GM19023 (cell line): Measurements from ENCODE around the gene ATRNL1.
"Not testable (repeated sequence)": the region's sequence is repeated elsewhere in the genome, so short reads cannot be mapped to it uniquely, and the experiment has no call there.

Experiments
- ATAC-seq: cut with Tn5 transposase; IDR thresholded peaks from one replicate; pipeline ENCODE4 v1.9.1; 2021; ENCODE audit warnings: mild to moderate bottlenecking, moderate library complexity; ENCODE audit not compliant: unreplicated experiment

The ATRNL1 gene

DNA sequence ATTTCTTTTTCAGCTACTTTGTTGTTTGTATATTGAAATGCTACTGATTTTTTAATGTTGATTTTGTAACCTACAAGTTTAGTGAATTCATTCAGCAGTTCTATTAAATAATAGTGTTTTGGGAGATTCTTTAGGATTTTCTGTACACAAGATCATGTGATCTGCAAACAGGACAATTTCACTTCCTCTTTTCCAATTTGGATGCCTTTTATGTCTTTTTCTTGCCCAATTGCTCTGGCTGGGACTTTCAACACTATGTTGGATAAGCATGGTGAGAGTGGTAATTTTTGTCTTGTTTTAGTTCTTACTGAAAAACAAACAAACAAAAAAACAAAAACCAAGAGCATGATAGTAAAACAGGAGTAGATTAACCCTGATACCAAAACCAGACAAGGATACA, 316.2 kb downstream of the ATRNL1 start:
- ATAC-seq: no peak

DNA sequence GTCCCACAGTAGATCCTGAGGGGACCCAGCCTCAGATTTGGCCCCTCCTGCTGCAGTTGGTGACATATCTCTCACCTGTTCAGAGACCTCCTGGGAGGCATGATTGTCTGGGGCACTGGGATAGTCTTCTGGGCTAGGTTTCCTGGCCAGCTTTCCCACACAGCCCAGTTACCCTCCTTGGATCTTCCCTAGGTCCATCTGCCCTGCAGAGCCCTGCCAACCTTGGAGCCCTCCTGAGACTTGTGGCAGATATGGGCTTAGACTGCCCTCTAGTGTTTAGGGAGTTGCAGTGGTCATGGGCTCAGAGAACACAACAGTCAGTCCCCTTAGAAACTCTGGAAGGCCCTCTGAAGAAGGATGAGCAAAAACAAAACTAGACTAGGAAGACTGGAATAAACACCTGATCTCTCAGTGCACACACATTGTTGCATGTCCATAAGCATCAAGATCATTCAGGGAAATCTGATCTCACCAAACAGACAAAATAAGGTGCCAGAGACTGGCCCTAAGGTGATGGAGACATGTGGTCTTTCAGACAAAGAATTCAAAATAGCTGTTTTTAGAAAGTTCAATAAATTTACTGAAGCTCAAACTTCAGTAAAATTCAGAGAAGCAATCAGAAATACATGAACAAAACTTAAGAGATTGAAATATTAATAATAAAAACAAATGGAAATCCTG, 324.6 kb downstream of the ATRNL1 start:
- peak; percentile 98 for ATAC-seq

DNA sequence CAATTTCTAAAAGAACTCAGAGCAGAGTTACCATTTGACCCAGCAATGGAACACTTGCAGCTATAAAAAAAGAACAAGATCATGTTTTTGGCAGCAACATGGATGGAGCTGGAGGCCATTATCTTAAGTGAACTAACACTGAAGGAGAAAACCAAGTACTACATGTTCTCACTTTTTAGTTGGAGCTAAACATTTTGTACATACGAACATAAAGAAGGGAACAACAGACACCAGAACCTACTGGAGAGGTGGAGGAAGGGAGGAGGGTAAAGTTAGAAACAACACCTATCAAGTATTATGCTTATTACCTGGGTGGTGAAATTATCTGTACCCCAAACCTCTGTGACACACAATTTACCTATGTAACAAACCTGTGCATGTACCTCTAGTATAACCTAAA, 329.5 kb downstream of the ATRNL1 start:
- no peak for ATAC-seq

DNA sequence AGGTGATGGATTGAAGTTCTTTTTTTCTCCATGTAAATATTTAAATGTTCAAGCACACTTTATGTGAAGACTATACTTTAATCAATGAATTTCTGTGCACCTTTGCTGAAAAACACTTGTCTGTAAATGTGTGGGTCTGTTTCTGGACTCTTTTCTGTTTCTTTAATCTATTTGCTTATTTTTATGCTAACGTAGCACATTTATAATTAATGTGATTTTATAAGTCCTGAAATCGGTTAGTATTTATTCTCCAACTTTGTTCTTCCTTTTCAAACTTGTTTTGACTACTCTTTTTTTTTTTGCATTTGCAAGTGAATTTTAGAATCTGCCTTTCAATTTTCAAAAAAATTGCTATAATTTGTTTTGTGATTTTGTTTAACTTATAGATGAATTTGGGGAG, 334.4 kb downstream of the ATRNL1 start:
- no peak for ATAC-seq

DNA sequence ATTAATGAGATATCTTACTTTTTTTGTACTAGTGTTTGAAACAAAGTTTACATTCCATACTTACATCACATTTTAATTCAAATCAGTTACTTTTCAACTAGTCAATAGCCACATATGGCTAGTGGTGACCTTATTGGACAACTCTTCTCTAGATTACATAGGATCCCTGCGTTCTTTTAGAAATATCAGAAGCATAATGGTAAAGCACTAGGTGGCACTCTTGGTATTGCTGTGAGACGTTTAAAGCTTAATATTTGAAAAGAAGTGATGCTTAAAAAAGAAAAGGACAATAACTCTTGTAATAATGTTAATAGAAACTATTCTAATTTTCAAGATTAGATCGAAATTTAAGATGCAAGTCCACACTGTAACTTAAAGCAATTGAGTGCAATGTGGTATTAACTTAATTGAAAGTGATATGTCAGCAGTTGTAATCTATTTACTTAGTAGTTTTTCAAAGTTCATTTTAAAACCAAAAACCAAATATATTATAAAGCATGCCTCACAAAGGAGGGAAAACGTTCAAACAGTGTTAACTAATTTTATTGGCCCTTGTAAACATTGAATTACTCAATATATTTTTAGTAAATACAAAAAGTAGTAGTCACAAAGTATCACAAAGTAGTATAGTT, 339.1 kb downstream of the ATRNL1 start:
- ATAC-seq: no peak

DNA sequence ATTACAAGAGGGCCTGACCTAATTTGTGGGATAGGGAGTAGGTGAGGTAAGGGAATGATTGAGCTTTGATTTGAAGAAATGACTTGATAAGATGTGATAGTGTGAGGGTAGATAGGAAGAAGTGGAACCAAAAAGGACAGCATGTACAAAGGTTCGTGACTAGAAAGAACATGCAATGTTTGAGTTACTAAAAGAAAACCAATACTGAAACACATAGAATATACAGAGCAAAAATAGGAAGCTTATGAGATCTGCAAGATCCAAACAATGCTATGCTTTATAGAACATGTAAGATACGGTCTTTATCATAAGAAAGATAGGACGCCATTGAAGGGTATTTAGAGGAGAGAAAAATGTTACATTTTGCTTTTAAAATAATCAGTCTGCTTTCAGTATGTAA, 343.8 kb downstream of the ATRNL1 start:
- ATAC-seq: no peak

DNA sequence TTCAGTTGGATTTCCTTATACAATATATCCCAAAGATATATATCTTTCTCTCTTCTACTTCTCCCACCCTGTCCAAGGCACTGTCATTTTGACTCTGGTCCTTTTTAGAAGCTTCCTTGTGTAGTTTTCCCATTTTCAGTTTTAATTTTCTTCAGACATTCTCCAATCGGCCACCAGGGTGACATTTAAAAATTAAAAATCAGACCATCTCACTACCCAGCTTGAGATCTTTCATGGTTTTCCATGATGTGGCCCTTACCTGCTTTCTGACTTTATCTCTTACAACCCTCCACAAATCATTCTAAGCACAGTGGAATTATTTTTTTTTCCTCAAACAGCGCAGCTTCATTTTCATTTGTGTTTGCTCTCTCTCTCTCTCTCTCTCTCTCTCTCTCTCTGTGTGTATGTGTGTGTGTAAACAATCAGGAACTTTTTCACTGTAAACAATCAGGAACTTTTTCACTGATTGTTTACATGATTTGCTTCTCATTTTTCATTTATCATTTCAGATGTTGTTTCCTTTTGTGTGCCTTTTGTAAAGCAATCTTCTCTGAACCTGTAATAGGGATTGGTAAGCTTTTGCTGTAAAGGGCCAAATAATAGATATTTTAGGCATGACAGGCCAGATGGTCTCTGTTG, 348.9 kb downstream of the ATRNL1 start:
- no peak for ATAC-seq

DNA sequence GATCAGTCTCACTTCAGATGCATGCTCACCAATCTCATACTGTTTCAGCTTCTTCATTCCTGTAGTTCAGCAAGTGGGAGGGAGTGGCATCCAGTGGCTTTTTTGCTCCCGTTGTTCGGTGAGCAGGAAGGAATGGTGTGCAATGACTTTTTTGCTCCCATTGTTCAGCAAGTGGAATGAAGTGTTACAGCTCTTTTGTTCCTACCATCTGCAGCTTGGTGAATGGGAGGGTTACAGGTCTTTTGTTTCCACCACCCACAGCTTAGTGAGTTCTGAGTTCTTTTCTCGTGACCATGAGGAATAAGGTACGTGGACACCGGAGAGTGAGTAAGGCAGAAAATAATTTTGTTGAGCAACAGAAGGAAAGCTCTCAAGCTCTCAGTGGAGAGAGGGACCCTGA, 363.6 kb downstream of the ATRNL1 start:
- no peak for ATAC-seq

DNA sequence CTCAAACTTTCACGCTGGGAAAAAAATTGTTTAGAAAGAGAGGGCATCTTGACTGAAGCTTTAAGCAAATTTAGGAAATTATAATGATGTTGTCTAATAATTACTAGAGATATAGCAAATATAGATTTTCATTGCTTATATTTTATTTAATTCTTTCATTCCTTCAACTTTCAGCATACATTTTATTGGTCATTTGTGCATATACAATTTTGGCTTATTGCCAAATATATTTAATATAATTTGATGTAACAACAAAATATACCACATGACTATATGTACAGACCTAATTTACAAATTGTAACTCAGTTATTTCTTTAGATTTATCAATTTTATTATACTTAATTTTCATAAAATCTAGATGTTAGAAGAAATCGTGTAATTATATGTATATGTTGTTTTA, 390.1 kb downstream of the ATRNL1 start:
- no peak for ATAC-seq

DNA sequence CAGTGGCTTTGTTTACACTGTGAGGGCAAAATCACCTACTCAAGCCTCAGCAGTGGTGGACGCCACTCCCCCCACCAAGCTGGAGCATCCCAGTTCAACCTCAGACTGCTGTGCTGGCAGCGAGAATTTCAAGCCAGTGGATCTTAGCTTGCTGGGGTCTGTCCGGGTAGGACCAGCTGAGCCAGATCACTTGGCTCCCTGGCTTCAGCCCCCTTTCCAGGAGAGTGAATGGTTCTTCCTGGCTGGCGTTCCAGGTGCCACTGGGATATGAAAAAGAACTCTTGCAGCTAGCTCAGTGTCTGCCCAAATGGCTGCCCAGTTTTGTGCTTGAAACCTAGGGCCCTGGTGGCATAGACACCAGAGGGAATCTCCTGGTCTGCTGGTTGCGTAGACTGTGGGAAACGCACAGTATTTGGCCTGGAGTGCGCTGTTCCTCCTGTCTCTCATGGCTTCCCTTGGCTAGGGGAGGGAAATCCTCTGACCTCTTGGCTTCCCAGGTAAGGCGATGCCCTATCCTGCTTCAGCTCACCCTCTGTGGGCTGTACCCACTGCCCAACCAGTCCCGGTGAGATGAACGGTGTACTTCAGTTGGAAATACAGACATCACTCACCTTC, 398.5 kb downstream of the ATRNL1 start:
- ATAC-seq: no peak

DNA sequence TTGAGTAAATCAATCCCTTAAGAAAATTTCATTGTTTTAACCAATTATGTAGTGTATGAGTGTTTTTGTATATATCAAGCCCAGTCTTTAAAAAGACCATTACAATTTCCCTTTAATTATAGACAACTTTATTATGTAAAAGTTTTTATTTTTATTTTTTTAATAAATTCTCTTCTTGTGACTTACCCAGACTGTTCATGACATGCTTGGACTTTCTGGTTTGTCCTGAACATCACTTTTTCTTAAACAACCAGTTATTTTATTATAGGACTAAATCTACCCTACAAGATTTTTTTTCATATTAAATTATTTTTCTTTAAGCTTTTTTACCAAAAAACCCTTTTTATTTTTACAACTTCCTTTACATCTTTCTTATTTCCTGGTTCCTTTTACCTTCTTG, 410.4 kb downstream of the ATRNL1 start:
- no peak for ATAC-seq

DNA sequence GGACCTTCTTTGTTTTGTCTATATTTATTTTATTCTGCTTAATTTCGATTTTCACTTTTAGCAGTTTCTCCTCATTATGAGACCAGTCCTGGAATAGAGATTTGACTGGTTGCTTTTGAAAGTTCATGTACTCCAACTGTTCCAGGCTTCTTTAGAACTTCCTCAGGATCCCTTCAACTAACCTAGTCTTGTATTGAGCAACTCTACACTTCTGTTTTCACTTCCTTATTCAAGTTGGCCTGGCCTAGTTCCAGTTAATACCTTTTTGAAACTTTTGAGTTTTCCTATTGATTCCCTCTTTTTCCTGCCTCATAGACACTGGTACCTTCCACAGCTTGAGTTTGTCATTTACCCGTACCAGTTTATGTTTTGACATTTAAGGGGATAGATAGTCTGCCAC, 421.7 kb downstream of the ATRNL1 start:
- ATAC-seq: no peak

DNA sequence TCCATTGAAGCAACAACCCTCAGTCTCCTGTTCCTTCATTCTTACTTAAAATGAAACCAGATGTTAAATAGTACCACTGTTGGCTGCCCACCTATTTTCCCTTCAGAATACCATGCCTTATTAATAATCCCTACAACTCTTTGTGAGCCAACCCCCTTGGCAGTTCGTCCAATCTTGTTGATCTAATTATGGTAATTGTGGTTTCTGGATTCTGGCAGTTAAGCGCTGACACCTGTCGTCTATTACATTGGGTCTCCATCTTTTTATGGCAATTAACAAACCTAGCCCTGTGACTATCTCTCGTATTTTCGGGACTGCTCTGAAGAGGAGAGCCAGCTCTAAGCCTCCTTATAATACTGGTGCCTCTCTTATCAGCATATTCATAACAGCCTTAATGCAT, 432.0 kb downstream of the ATRNL1 start:
- no peak for ATAC-seq

DNA sequence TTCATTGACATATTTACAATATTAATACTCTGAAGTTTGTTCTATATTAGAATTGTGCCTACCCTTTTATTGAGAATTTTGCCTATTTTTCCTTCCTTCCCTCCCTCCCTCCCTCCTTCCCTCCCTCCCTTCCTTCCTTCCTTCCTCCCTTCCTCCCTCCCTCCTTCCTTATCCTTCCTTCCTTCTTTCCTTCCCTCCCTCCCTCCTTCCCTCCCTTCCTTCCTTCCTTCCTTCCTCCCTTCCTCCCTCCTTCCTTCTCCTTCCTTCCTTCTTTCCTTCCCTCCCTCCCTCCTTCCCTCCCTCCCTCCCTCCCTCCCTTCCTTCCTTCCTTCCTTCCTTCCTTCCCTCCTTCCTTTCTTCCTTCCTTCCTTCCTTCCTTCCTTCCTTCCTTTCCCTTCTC, 434.5 kb downstream of the ATRNL1 start:
- not testable (repeated sequence) for ATAC-seq

DNA sequence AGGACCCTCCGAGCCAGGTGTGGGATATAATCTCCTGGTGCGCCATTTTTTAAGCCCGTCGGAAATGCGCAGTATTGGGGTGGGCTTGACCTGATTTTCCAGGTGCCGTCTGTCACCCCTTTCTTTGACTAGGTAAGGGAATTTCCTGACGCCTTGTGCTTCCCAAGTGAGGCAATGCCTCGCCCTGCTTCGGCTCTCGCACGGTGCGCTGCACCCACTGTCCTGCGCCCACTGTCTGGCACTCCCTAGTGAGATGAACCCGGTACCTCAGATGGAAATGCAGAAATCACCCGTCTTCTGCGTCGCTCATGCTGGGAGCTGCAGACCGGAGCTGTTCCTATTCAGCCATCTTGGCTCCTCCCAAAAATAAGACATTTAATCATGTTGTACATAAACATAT, 443.2 kb downstream of the ATRNL1 start:
- ATAC-seq: not testable (repeated sequence)

DNA sequence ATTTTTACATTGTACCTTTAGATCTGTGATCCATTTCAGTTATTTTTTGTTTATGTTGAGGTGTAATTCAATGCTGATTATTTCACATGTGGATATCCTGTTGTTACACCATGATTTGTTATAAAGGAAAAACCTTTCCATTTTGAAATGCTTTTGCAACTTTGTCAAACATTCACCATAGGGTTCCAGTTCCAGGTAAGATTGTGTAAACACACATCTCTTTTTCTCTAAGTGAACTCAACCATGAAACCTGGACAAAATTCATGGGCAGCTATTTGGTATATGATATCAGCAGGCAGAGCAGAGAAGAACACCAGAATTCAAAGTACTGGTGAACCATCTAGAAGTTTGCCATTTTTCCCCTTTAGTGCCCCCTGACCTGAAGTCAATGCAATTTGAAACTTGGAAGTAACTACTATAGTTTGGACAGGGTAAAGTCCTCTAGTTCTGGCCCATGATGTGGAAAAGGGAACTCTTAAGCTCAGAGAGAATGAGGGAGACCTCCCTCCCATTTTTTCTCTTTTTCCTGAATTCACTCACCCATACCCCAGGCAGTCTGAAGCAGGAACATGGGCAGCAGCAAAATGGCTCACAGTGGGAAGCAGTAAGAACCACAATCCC, 446.1 kb downstream of the ATRNL1 start:
- no peak for ATAC-seq

DNA sequence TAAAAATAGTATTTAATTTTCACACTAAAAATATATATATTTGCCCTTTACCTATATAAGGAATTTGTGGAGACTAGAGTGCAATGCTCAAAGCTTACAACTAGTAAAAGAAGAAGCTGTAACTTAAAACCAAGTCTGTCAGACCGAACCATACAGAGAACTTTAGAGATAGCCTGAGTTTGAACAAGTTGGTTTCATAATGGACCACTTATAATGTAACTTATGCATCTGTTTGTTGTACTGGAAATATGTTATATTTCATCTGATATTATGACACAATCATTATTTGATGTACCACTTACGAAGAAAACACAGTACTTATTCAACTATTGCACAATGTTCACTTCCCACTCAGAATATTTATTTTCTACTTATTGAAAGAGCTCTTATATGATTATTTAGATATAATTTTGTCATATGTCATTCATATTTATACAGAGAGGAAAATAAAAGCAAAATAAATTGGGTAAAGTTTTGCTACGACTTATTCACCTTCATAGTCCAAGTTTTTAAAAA, 462.8 kb downstream of the ATRNL1 start:
- no peak for ATAC-seq

DNA sequence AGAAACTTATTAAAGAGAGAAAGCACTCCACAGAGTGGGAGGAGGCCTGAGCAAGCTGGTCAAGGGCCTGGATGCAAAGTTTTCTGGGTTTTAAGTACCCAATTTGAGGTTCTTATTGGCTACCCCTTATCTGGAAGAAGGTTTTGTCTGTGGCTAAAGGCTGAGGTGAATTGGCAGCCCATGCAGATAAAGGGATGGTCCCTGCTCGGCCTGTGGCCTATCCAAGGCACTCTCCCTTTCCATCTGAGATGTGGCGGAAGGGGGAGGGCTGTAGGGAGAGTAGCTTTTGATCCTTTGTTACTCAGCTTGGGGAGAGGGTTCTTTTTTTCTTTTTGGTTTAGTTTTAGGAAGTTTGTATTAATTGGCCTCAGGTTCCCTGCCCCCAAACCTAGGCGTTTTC, 465.1 kb downstream of the ATRNL1 start:
- ATAC-seq: no peak

DNA sequence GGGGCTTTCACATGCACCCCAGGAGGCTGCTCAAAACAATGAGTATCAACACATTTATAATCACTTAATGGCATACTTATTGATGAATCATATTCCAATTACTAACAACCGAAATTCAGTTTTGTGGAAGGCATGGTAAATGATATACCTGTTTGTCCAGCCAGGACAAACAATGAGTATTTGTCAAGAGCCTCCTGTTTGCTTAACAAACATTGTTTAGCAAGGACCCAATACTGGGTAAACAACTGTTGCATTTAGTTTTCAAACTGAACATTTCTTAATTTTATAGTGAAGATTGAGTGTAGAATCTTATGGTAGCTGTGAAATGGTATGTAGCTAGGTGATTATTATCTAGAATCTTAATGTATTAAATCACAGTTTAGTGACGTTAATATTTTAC, 473.7 kb downstream of the ATRNL1 start:
- ATAC-seq: no peak

DNA sequence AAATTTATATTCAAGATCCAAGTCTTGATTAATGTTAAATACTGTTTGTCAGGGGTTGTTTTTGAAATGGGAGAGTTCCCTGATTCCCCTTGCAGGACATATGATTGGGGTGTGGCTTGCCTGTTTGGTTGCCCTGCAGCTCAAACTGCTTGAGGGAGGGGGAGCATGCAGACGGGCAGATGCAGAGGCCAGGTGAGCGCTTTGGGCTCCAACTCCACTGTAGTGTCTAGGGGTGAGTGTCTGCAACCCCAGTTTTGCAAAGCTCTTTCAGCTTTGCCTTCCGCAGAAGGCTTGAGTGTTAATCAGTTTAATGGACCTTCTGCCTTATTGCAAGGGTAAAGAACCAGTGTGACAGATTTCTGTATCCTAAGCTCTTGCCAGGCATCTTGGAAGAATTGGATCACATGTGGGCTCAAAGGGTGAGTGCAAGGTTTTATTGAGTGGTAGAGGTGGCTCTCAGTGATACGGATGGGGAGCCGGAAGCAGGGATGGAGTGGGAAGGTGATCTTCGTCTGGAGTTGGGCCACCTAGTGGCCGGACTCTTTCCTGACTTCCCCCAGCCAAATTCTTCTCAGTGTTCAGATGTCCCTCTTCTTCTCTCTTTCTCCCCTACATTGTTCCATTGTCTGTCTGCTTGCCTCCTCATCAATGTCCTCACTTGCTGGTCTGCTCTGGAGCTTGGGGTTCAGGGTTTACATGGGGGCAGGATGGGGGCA, 479.7 kb downstream of the ATRNL1 start:
- ATAC-seq: no peak

DNA sequence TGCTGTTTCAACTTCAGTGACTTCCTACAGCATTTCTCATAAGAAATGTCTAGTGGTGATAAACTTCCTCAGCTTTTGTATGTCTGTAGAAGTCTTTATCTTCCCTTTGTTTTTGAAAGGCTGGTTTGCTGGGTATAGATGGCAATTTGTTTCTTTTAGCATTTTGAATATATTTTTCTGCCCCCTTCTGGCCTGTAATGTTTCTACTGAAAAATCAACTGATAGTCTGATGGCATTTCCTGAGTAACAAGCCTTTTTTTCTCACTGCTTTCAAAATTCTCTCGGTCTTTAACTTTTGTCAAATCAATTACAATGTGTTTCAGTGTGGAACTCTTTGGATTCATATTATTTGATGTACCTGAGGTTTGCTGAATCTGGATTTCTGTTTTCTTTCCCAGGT, 487.1 kb downstream of the ATRNL1 start:
- no peak for ATAC-seq
